ENCODE measurements around the gene PRPF19. TPM values are rescaled to one million over a fixed set of nuclear protein-coding genes. Genes with fewer than 3 reads are reported as not detected.

Gene PRPF19
- total and polyA plus RNA-seq, 2 of the 4 experiments (the other 2 are of a cell fraction), result 29.8 to 50.4 TPM

- H3K9me1 ChIP-seq (ENCODE audit: insufficient read depth, low read length), result peaks cover 2% of the 10 kb centered on the region; the same call in 1 of the 2 replicates
- no peak overlapping the region for H2BK5ac ChIP-seq (ENCODE audit: low read depth, low read length, poor library complexity, severe bottlenecking)
- no peaks in the 10 kb centered on the region for H4K20me1 ChIP-seq (ENCODE audit: insufficient read depth, low read length)
- H3K36me3 ChIP-seq (ENCODE audit: control insufficient read depth, insufficient read depth, low read length), result peaks cover 17% of the 10 kb centered on the region
- H3K23ac ChIP-seq (ENCODE audit: low read depth, low read length), result no peak overlapping the region; the same call in 1 of the 2 replicates
- ATAC-seq (ENCODE audit: low read depth) (0 out of 2 replicates have a peak, but pooled peaks have one; percentile 21), DNase-seq (no peak)
- intact Hi-C loops (cut with micrococcal nuclease), result no loop called here
- H3K4me3 ChIP-seq (ENCODE audit: insufficient read depth, low read depth, low read length), result no peak overlapping the region
- dilution Hi-C loops (cut with HindIII; ENCODE audit: low sequenced_read_pairs, unreplicated experiment), result no loop called here
- WGBS, 2 experiments (ENCODE audit: extremely low coverage in 2 of 2, insufficient read length in 1 of 2), result no CpG with 5 or more reads among the region's 8 CpGs
- no peak overlapping the region for H3K4me2 ChIP-seq (ENCODE audit: low read depth, low read length)
- ChIA-PET POLR2A (ENCODE audit: unreplicated experiment) (no interaction called here), CTCF (interaction anchor here (0.6 to 1.4 kb wide), 4 partner anchors 11 to 46 kb away, joined by 3 to 4 read pairs (median 4); no protein-coding TSS in a partner anchor)
- no peak overlapping the region for H3K56ac ChIP-seq (ENCODE audit: extremely low read depth, insufficient read depth, low read length)
- peak overlapping the region; percentile 10; the same call in 1 of the 2 replicates for H3K14ac ChIP-seq (replicated peaks; ENCODE audit: low read depth, low read length)
- H4K8ac ChIP-seq (ENCODE audit: low read depth in 2 of 2, low read length in 2 of 2), result no peak overlapping the region
- no peak overlapping the region for H3K9ac ChIP-seq (ENCODE audit: low read depth, low read length)
- H3K27ac ChIP-seq (ENCODE audit: insufficient read depth, low read length), result no peak overlapping the region
- peaks cover 7% of the 10 kb centered on the region for H3K4me1 ChIP-seq (ENCODE audit: control insufficient read depth, insufficient read depth, low read length)
- H3K79me1 ChIP-seq (ENCODE audit: low read depth in 1 of 2, low read length in 2 of 2), result no peaks in the 10 kb centered on the region
- no peak overlapping the region for H3K4ac ChIP-seq (ENCODE audit: low read depth, low read length)
- H2AK5ac ChIP-seq (ENCODE audit: low read depth, low read length), result no peak overlapping the region
- no peak overlapping the region for H2BK20ac ChIP-seq (ENCODE audit: low read depth, low read length)
- H2BK120ac ChIP-seq (ENCODE audit: low read depth, low read length), result no peak overlapping the region
- no peaks in the 10 kb centered on the region for H3K27me3 ChIP-seq (ENCODE audit: control insufficient read depth, insufficient read depth, low read length)
- no peak overlapping the region for H2AK9ac ChIP-seq (replicated peaks; ENCODE audit: low read depth, low read length, poor library complexity)
- H4K91ac ChIP-seq (ENCODE audit: insufficient read depth, low read depth, low read length), result no peak overlapping the region
- H3K18ac ChIP-seq (ENCODE audit: low read depth, low read length), result no peak overlapping the region
- in situ Hi-C loops (cut with MboI; ENCODE audit: low sequenced_read_pairs), result no loop called here
- no peak for TF ChIP-seq SMC3 (IDR thresholded peaks at IDR 0.05; ENCODE audit: low read depth, low read length)
- TF ChIP-seq USF2 (IDR thresholded peaks at IDR 0.05; ENCODE audit: low read depth, low read length), result no peak
- no peak for TF ChIP-seq BHLHE40 (IDR thresholded peaks at IDR 0.05; ENCODE audit: low read depth, low read length)
- TF ChIP-seq MAZ (IDR thresholded peaks at IDR 0.05; ENCODE audit: borderline replicate concordance, low read depth, low read length), result no peak
- TF ChIP-seq CEBPB (IDR thresholded peaks at IDR 0.05; ENCODE audit: low read depth, low read length), result no peak
- TF ChIP-seq FOS (IDR thresholded peaks at IDR 0.05; ENCODE audit: low read depth, low read length), result no peak
- no peak for TF ChIP-seq MAFK (IDR thresholded peaks at IDR 0.05; ENCODE audit: low read depth, low read length)
- TF ChIP-seq RFX5 (IDR thresholded peaks at IDR 0.05; ENCODE audit: low read depth, low read length), result no peak
- no peak for TF ChIP-seq NFE2L2 (IDR thresholded peaks at IDR 0.05; ENCODE audit: low read depth, low read length)
- TF ChIP-seq CHD1 (IDR thresholded peaks at IDR 0.05; ENCODE audit: low read depth, low read length), result no peak
- TF ChIP-seq RAD21 (IDR thresholded peaks at IDR 0.05; ENCODE audit: low read length), result no peak
- no peak overlapping the region for H2AFZ ChIP-seq (replicated peaks; ENCODE audit: low read length, poor library complexity)
- H3K9me3 ChIP-seq (ENCODE audit: control insufficient read depth, insufficient read depth, low read length), result no peaks in the 10 kb centered on the region
- no peak overlapping the region for H2BK15ac ChIP-seq (ENCODE audit: low read depth, low read length)
- H4K5ac ChIP-seq (ENCODE audit: low read depth, low read length), result no peak overlapping the region
- BruUV-seq (replicated peaks), result no TSS peak
Measured at GRCh38 chr11:60854847-60855725, 51.3 kb downstream of the PRPF19 start.
